ENCODE data around the gene CAMK1G.
A peak's percentile ranks its signal among the peaks of the same experiment; 100 is the strongest.

The CAMK1G gene

DNA sequence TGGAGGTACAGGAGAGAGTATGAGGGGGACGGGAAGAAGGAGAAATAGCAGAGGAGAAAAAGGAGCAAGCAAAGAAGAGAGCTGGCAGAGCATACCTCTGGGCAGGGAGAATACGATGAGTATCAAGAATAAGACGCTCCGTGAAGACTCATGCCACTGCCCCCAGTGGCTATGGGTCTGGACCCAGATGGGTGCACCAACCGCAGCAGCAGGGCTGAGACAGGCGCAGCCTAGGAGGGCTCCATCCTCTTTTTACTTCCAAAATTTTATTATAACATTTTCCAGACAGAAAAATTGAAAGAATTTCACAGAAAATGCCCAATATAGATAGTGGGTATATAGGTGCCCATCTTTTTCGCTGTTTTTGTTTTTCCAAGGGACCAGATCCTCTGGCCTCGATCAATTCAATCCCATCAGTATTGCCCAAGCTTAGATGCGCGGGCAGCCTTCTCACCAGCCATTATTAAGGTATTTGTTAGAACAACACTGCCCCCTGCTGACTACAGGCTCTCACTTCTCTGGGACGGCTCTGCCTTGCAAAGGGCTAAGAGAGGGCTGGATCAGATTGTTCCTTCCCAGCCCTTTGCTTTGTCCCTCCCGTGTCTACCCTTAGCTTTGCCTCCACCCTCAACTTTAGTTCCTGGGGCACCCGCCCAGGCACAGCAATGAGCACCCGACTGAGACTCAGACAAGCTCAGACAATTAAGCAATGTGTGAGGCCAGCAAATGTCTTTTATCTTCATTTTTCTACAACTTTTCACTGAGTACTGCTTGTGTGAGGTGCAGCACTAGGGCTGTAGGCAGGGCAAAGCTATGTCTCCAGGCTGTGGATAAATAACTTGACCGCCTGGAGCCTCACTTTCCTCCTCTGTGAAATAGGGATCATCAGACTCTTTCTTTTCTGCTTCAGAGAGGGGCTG, 17.5 kb upstream of the CAMK1G start:
- DNase-seq (ENCODE audit: low read depth) = peak; percentile 58

DNA sequence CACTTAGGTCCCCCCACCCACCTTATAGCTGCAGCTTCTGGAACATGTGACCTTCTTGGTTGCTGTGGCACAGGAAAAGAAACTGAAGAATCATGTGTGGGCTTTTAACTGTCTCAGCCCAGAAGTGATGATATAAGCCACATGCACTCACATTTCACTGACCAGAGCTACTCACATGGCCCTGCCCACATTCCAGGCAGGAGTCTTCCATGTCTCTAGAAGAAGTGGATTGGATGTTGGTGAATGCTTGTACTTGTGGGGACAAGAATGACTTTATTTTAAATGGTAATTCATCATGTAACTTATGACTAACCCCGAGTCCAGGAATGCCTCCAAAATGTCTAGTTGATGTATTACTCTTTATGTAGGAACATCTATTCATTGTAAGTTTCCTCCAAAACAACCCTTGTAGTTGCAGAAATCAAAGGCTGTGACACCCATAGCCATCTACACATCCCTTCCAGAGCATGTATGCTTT, 15.8 kb upstream of the CAMK1G start:
- no peak for DNase-seq (ENCODE audit: low read depth)

DNA sequence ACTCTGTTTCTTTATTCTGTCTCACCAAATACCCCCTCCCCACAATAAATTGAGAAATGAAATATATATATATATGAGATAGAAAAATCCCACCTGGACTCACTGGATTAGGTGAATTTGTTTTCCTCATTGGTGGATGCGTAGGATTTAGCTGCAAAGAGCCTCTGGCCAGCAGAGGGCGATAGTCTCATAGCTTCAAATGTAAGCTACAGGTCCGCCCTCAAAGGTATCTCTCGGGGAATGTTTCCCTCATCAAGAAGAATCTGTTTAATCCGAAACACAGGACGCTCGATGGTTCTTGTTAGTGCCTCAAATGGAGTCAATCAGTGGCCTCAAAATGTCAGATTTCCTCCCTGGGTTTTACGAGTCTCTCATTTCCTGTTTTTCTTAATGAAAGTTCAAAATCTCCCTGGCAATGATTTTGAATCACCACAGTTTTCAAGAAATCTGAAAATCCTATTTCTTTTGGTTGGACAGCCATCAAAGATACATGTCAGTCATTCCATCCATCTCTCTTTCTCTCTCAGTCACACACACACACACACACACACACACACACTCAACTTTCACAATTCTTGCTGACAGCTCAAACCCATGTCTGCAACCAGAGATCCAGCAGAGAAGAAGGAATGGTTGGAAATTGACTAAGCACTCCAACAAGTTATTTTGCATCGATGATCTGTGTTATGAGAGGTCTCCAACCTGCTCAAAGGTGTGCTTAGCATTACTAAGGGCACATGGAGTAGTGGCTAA, 13.9 kb upstream of the CAMK1G start:
- peak; percentile 59 for DNase-seq (ENCODE audit: low read depth)

DNA sequence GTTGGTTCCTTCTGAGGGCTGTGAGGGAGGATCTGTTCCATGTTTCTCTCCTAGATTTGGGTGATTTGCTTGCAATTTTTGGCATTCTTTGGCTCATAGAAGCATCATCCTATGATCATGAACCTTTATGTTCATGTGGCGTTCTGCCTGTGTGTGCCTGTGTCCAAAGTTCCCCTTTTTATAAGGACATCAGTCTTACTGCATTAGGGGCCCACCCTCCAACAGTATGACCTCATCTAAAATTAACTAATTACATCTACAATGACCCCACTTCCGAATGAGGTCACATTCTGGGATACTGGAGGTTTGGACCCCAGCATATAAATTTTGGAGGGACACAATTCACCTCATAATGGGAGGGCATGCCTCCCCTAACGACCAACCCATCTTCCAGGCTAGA, 12.8 kb upstream of the CAMK1G start:
- no peak for DNase-seq (ENCODE audit: low read depth)

DNA sequence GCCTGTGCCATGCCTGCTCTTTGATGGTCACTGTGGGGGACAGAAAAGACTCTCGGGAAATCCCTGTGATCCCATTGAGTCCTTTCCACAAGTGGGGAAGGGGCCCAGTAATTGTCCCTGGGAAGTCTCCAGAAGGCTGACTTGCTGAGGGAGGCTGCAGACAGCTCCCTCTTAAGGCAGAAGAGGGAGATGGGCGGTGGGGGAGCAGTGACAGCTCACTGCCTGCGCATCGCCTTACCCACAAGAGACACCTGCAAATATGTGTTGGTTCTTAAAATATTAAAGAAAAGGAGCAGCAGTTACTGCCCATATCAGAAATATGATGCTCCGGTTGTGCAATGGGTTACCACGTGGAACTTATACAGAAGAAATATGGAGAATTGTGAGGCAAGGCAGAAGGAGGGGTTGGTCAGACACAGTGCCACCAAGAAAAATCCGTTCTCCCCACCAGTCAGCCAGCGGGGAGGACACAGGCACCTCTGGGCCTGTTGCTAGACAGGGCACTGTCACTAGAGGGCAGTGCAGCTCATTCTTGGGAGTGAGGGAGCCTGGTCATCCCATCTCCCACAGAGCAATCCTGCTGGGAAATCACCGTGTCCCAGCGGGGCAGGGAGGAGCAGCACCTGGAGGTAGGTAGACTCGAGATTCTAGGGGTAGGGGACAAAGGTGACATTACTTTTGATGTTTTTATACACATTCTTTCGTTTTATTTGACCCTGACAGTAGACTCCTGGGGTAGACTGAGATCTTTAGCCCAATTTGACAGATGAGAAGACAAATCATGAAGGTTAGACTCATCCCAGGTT, 6.9 kb upstream of the CAMK1G start:
- peak; percentile 65 for DNase-seq (ENCODE audit: low read depth)

DNA sequence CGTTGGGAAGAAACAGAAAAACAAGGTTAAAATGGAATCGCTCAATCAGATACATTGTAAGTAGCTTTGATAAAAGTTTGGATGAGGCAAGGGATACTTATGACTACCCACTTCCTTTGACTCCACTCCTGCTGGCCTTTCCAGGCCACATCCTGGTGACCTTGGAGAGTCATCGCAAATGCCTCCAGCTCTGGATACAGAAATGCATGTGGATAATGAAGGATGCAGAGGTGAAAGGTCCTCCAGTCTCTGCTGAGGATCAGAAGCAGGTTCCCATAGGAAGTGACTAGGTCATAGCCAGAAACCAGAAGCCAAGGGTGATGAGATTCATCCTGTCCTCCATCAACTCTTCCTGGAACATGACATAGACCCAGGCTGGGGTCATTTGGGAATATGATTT, 6.2 kb upstream of the CAMK1G start:
- no peak for DNase-seq (ENCODE audit: low read depth)

DNA sequence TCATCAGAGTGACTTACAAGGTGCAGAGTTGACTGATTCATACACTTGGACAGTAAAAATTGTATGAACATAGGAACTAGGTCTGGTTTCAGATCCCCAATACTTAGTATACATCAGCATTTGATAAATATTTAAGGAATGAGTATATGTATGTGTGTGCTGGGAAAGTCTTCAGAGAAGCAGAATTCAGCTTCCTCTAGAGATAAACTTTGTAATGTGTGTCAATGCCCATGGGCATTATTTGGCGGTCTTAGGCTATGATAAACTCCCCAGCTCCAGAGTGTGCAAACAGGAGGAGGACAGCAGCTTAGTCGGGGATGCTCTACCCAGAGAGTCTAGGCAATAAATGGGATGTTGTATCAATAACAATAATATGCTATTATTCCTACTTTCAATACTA, 2.9 kb upstream of the CAMK1G start:
- DNase-seq (ENCODE audit: low read depth) = no peak

DNA sequence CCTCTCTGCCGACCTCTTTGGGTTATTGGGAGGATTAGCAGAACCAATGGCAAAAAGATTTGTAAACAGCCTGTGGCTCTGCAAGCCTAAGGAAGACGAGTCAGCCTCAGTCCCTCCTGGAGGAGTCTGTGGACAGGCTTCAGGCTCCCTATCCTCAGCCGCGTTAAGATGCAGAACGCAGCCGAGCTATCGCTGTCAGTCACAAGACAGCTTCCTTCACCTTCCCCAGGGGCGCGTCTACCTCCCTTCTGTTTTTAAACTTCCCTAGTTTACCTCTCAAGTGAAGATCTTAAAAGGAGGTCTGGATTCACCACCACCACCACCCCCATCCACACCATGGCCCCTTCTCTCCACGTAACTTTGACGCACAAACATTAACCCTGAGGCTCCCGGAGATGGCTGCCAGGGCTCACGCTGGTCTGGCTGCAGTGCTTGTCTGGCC, 738 bp downstream of the CAMK1G start:
- DNase-seq (ENCODE audit: low read depth) = no peak

DNA sequence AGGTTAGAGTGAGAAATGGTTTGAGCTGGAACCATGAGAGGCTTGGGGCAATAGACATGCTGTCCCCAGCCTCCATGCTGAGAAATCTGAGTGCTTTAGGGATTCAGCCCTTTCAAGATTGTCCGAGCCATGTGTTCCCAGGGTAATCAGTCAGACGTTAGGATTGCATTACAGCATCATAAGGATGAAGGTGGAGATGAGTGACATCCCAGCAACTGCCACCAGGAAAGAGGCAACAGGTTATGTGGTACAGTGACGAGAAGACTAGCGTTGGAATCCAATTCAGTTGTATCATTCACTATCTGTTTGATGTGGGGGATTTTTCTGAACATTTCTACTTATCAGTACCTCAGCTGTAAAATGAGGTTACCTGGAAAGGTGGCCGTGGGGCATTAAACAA, 1.7 kb downstream of the CAMK1G start:
- no peak for DNase-seq (ENCODE audit: low read depth)

DNA sequence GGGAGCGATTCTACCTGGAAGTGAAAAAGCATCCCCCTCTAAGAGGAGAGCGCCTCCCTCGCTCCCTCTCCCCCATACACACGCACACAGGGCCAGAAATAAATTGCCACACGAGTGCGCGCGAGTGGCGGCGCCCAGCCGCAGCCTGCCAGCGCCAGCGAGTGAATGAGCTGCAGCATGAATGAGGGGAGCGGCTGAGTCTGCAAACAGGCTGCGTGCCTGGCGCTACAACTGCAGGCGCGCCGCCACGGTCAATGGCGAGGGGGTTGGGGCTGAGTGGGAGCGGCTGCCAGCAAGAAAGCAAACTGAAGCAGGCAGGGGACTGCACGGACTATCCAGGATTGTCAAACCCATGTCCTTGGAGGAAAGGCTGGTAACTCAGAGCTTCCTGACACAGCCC, 2.2 kb downstream of the CAMK1G start:
- DNase-seq (ENCODE audit: low read depth) = no peak

DNA sequence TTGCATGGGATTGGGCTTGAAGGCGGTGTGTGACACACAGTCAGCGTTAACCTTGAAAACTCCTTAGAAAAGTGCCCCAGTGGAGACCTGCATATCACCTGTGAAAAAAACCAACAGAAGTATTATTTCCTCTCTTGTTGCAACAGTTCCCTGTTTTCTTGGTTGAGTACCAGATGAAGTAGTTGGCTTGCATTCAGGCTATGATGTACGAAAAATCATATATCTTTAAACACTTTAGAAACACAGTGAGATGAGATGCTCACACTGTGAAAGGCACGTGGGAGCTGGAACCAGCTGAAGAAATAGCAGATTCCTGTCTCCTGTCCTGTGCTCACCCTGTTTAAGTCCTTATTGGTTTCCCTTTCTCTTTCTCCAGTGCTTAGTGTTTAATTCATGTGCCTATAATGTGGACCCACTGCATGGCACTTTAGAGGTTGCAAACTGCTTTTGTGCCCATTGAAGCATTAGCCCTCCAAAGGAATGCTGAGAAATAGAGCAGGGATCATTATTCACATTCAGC, 2.8 kb downstream of the CAMK1G start:
- no peak for DNase-seq (ENCODE audit: low read depth)

DNA sequence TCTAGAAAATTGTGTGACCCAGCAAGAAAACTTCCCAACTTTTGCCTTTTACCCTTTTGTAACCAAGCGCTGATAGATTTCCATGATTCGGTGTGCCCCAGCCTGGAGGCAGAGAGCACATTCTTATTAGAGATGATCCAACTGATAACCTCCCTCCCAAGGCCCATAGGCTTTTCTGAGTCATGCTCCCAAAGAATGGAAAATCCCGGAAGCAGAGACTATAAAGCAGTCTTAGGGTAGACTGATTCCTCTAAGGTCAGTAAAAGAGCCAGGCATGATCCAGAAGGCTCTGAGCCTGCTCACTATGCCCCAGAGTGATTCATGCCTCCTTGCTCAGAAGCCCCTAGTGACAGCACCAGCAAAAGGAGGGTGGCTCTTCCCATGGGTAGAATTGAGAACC, 4.3 kb downstream of the CAMK1G start:
- no peak for DNase-seq (ENCODE audit: low read depth)

DNA sequence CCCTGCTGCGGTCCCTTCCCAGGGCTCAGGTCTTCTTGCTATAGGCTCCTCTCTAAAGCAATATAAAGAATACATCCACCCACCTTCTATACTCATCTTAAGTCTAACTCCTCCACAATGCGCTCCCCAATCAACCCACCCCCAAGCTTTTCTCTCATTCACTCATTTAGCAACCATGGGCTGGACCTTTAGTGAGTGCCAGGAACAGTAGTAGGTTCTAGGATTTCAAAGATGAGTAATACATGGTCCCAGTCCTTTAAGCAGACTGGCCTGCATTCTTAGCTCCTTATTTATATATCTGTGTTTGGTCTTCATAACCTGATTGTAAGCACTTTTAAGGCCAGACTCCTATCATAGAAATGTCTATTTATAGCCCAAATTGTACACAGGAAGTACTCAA, 5.9 kb downstream of the CAMK1G start:
- no peak for DNase-seq (ENCODE audit: low read depth)

DNA sequence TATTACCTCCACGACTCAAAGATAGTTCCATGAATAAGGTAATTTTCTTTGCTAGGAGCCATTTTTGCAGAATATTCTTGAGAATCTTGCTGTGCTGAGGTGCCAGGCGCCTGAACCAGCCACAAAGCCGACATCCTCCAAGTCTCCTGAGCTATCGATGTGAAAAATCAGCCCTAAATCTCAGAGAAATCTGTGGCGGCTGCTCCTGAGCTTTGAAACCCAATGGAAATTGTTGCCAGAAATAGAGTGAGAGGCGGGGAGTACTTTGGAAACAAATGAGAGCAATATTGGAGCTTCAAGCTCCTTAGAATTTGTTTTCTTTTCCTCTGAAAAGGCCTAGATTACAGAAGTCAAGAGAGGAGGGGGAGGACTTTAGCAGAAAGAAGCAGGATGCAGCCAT, 6.3 kb downstream of the CAMK1G start:
- no peak for DNase-seq (ENCODE audit: low read depth)

DNA sequence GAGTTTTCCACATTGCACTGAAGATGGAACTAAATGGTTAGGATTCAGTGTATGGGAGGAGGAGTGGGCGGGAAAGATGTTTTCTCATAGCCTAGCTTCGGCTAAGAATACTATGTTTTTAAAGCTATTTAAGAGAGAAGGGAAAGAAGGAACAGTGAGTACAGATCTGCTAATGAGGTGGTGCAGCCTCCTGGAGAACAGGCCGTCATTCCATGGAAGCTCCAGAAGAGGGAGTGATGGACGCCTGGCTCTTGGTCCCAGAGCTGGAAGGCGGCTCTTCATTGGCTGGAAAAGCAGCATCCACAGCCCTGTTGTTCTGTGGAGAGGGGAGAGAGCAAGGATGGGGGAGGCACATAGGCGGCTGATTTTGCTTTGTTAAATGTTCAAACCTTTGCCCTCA, 6.9 kb downstream of the CAMK1G start:
- no peak for DNase-seq (ENCODE audit: low read depth)

DNA sequence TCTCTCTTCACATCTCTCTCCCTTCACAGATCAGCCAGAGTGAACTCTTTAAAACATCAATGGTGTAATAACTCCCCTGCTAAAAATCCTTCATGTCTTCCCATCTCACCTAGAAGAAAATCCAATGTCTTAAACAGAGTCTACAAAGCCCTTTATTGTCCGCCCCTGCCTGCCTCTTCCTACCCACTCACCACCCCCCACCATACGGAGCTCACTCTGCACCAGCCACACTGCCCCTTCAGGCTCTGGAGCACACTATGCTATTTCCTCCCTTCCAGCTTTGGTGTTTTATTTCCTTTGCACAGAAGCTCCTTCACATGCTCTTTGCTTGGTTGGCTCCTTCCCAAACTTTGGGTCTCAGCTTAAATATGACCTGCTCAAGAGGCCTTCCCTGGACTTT, 10.2 kb downstream of the CAMK1G start:
- no peak for DNase-seq (ENCODE audit: low read depth)

DNA sequence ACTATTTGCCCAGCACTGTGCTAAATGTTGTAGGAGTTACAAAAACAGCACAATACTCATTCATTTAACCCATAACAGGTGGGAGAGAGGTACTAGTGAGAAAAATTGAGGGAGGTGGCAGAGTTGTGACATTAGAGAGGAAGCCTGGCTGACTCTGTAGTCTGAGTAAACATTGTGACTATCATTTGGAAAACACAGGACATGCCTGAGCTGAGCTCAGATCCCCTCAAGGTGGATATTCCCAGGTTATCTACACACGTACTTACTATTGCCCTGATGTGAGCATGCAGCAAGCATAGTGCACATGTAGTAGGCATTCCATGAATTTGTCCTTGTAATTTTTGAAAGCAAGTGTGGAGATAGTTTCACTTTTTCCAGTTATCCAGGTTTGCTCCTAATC, 10.9 kb downstream of the CAMK1G start:
- no peak for DNase-seq (ENCODE audit: low read depth)

DNA sequence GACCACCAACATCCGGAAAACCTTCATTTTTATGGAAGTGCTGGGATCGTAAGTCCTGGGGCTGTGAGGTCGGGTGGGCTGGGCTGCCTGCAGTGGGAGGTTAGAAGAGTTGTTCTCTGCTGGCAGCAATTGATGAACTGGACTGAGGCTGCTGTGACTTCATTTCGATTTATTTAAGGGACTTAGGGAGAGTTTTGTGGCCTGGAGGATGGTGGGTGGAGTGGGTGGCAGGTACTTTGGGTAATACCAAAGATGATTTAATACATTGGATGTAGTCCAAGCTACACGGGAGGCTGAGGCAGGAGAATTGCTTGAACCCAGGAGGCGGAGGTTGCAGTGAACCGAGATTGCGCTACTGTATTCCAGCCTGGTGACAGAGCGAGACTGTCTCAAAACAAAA, 11.5 kb downstream of the CAMK1G start:
- no peak for DNase-seq (ENCODE audit: low read depth)

DNA sequence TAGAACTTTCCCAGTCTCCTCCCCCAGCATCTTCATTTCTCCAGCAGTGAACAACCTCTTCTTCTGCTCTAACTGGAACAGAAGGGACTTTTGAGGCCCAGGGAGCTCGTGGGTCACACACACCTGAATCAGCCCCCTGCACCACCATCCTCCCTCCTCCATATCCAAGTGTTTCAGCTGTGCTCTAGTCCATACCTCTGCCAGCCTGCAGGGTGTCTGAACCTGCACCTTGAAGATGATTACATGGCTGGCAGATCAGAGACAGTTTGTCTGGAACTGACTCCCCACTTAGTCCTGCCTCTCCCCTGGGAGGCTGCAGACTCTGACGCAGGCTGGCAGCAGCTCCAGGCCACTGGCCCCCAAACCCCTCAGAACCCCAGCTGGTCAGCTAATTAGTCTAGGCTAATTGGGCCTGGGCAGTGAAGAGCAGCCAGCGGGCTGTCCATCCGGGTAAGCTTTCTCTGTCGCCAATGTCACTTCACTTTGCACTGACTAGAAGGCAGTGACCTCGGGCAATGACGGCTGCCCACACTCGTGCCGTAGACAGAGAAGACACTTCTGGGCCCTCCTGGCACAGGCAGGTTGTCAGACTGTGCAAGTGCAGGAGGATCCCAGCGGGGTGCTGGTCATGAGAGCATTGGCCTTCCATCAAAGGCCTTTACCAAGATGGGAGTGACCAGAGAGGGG, 12.2 kb downstream of the CAMK1G start:
- no peak for DNase-seq (ENCODE audit: low read depth)

DNA sequence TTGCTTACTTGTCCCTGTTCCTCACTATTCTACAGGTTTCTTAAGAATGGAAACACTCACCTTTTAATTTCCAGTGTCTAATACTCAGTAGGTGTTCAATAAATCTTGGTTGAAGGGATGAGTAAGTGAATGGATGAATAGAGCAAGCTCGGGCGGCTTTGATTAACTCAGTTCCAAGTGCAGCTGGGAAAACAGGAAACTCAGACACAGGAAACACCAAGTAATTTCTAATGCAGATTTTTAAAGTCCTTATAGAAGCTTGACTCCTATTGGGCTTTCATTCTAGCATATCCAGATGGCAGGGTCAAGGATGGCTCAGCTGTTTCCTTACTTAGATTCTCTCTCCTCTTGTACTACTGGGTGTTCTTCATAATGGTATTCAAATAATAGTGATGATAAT, 14.0 kb downstream of the CAMK1G start:
- DNase-seq (ENCODE audit: low read depth) = no peak

DNA sequence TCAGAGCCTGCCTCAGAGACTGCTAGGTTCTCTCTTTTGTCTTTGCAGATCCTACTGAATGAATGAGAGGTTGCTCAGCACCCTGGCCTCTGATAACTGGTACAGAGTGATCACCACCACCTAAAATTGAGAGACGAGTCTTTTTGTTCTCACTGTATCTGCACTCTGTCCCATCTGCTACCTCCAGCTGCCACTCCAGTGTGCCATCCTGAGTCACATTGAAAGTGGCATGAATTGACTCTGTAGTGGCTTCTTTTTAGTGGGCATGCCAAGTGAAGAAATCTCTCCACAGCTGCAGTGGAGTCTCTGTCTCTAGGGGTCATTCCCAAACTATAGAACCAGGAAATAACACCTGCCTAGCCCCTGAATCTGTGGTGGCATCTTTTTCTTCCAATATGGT, 14.7 kb downstream of the CAMK1G start:
- no peak for DNase-seq (ENCODE audit: low read depth)

DNA sequence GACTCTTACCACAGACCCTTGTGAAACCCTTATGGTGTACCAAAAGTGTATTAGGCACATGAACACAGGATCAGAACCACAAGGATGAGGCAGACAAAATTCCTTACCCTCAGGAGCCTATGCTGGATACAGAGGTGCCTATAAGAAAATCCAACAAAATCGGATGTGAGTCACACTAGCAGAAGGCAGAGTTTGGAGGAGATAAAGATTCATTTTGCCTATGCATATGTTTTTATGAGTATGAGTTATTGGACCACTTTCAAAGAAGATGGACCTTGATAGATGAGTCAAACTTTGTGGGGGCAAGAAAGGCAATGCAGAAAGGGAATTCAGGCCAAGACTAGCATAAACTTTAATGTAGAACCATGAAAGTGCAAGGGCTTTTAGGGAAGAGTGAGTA, 17.0 kb downstream of the CAMK1G start:
- no peak for DNase-seq (ENCODE audit: low read depth)
